HG03039 (cell line): ENCODE results near the gene SCPEP1.
"Not testable (repeated sequence)": the region's sequence is repeated elsewhere in the genome, so short reads cannot be mapped to it uniquely, and the experiment has no call there.

Experiments
- ATAC-seq: cut with Tn5 transposase; IDR thresholded peaks from one replicate; pipeline ENCODE4 v1.9.1; 2021; ENCODE audit warnings: mild to moderate bottlenecking, moderate library complexity; ENCODE audit not compliant: unreplicated experiment

Gene SCPEP1

GRCh38 chr17:56960596-56961538 lies 17.1 kb upstream of the SCPEP1 start, which contains the start of gene COIL:
TSS of gene COIL (minus strand) at chr17:56961050. CDS start at chr17:56961019, 31 bp downstream.
- peak; percentile 92 for ATAC-seq

DNA sequence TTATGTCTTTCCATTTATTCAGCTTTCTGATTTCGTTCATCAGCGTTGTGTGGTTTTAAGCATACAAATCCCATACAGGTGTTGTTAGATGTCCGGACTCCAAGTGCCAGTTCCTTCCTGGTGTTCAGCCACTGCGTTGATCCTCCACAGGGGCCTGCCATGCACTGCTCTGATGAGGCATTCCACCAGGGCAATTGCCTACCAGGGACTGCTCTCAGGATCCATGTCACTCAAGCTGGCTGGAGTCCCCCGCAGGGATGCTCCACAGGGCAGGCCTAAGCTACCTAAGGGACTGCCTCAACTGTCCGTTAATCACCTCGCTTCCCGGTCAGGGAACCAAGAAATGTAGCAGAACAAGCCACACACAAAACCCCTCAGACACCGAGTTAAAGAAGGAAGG lies 12.7 kb upstream of the SCPEP1 start:
- not testable (repeated sequence) for ATAC-seq

DNA sequence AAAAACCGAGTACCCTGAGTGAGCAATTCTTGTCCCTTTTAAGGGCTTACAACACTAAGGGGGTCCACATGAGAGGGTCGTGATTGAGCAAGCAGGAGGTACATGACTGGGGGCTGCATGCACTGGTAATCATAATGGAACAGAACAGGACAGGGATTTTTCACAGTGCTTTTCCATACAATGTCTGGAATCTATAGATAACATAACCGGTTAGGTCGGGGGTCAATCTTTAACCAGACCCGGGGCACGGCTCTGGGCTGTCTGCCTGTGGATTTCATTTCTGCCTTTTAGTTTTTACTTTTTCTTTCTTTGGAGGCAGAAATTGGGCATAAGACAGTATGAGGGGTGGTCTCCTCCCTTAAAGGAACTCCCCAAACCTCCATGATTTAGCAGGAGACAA lies 12.2 kb upstream of the SCPEP1 start:
- not testable (repeated sequence) for ATAC-seq

GRCh38 chr17:56966338-56966737 lies 11.6 kb upstream of the SCPEP1 start:
- ATAC-seq = no peak

DNA sequence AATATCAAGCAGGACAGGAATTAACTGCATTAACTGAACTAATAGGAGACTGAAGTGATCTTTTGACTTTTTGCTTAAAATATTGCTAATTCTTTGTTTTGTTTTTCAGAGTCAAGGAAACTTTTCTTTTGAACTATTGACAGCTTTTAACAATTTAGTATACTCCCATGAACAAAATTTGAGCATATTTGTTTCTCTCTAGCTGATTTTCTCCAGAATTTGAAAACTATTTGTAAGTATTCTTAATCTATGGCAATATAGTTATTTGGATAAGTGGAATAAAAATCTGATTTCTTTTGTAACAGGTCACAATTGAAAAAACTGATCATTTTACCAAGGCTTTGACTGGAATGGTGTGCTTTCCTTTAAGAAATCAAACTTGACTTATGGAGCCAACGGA lies 7.0 kb upstream of the SCPEP1 start:
- ATAC-seq = no peak

- ATAC-seq = no peak
Measured at GRCh38 chr17:56972111-56972730, 5.7 kb upstream of the SCPEP1 start.

- ATAC-seq = no peak
Measured at GRCh38 chr17:56973520-56973919, 4.4 kb upstream of the SCPEP1 start.

DNA sequence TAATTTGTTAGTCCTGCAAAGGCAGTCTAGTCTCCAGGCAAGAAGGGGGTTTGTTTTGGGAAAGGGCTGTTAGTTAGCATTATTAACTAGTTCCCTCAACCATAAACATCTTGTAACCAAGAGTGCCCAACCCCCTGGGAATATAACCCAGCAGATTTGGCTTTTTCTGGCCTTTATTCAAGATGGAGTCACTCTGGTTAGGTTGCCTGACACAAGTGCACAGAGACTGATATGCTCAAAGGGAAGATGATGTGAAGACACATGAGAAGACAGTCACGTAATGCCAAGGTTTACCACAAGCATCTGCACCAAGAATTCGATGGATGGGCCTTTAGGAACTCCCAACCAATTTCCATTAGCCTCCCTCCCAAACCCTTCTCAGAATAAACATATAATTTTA lies 3.9 kb upstream of the SCPEP1 start:
- no peak for ATAC-seq

GRCh38 chr17:56975656-56976055 lies 2.3 kb upstream of the SCPEP1 start:
- no peak for ATAC-seq

- no peak for ATAC-seq
Measured at GRCh38 chr17:56976941-56977608, 856 bp upstream of the SCPEP1 start.

- no peak for ATAC-seq
Measured at GRCh38 chr17:56978441-56979090, 635 bp downstream of the SCPEP1 start.

DNA sequence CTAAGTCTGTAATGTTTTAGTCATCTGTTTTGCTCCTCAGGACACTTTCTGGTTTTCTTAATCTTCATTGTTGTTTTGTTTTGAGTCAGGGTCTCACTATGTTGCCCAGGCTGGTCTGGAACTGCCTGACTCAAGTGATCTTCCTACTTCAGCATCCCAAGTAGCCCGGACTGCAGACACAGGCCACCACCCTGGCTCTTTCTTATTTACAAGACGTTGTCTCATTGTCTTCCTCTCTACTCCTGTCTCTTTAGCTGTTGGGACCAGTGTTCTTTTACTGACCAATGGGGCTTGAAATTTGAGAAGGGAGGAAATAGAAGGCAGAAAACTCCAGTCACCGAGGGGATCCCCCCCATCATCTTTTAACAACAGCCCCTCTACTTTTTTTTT lies 1.2 kb downstream of the SCPEP1 start:
- no peak for ATAC-seq

- not testable (repeated sequence) for ATAC-seq
Measured at GRCh38 chr17:56980526-56980925, 2.6 kb downstream of the SCPEP1 start.

GRCh38 chr17:56982312-56982711 lies 4.4 kb downstream of the SCPEP1 start:
- ATAC-seq = no peak

DNA sequence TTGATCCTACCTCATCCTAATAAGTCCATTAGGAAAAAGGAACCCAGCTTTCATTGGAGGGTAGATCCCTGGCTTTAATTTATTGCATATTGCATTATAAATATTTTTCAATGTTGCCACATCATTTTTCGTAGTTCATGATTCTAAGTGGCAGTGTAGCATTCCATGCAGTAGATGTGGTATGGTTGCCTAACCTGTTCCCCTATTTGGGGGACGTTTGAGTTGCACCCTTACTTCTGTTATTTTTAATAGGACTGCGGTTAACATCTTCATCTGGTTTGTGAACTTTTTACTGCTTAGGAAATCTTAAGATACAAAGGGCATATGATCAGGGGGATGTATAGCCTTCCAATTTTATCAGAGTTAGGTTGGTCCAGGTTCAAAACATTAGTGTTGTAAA lies 5.4 kb downstream of the SCPEP1 start:
- ATAC-seq = no peak

DNA sequence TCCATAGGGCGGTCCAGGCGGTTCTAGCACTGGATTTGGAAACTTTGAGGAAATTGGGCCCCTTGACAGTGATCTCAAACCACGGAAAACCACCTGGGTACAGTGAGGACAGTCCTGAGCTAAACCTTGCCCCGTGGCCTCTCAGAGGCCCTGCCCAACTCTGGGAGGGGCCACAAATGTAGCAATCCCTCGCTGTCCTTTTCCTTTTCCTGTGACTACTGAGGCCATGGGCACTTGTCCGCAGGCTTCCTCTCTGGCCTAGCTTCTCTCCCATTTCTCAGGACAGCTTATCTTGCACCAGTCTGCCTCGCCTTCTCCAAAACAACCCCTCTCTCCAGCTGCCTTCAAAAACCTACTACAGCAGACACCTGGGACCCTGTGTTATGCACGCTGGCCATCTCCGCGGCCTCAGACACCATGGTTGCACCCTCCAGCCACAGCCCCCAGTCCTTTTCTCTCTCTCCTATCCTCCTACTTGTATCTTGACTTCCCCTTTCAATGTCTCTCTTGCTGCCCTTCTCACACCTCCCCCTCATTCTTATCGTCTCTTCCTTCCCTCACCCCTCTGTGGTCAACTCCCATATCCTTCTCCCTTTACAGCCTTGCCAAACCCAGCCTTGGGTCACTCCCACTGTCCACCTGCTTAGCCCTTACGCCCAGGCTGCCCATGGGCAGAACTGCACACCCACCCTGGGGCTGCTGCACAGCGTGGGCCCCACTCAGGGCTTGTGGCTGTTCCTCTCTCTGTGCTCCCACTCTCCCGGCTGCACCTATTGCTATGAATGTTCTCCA lies 7.6 kb downstream of the SCPEP1 start:
- no peak for ATAC-seq

GRCh38 chr17:56987283-56987834 lies 9.4 kb downstream of the SCPEP1 start:
- no peak for ATAC-seq

- no peak for ATAC-seq
Measured at GRCh38 chr17:56988901-56989572, 11.1 kb downstream of the SCPEP1 start.

- no peak for ATAC-seq
Measured at GRCh38 chr17:56992364-56992763, 14.4 kb downstream of the SCPEP1 start.
